GM21390 (cell line): ENCODE results near the gene SDK1.
"Not testable (repeated sequence)": the region's sequence is repeated elsewhere in the genome, so short reads cannot be mapped to it uniquely, and the experiment has no call there.

Source experiments
- ATAC-seq: cut with Tn5 transposase; IDR thresholded peaks from one replicate; pipeline ENCODE4 v1.9.1; 2021; ENCODE audit not compliant: unreplicated experiment

Gene SDK1

GRCh38 chr7:4270268-4270667 is 969.2 kb downstream of the SDK1 start:
- ATAC-seq, result no peak

GRCh38 chr7:4270941-4271715 is 970.1 kb downstream of the SDK1 start:
- no peak for ATAC-seq

GRCh38 chr7:4271716-4272015 is 970.6 kb downstream of the SDK1 start:
- ATAC-seq, result no peak

- no peak for ATAC-seq
Observed at GRCh38 chr7:4272141-4272540, 971.1 kb downstream of the SDK1 start.

GRCh38 chr7:4273566-4274230 is 972.6 kb downstream of the SDK1 start:
- ATAC-seq, result no peak

- no peak for ATAC-seq
Observed at GRCh38 chr7:4274286-4274685, 973.2 kb downstream of the SDK1 start.

GRCh38 chr7:4277936-4278335 is 976.9 kb downstream of the SDK1 start:
- no peak for ATAC-seq

GRCh38 chr7:4279216-4279615 is 978.2 kb downstream of the SDK1 start:
- ATAC-seq, result no peak

GRCh38 chr7:4281231-4281993 is 980.4 kb downstream of the SDK1 start:
- no peak for ATAC-seq

GRCh38 chr7:4282434-4283223 is 981.6 kb downstream of the SDK1 start:
- ATAC-seq, result no peak

GRCh38 chr7:4286351-4286750 is 985.3 kb downstream of the SDK1 start:
- no peak for ATAC-seq

GRCh38 chr7:4288791-4289394 is 987.8 kb downstream of the SDK1 start:
- no peak for ATAC-seq

- no peak for ATAC-seq
Observed at GRCh38 chr7:4297165-4297917, 996.3 kb downstream of the SDK1 start.

- ATAC-seq, result no peak
Observed at GRCh38 chr7:4297918-4298219, 996.8 kb downstream of the SDK1 start.

GRCh38 chr7:4299431-4299830 is 998.4 kb downstream of the SDK1 start:
- ATAC-seq, result no peak

- no peak for ATAC-seq
Observed at GRCh38 chr7:4302203-4302905, 1001.3 kb downstream of the SDK1 start.

GRCh38 chr7:4307316-4308204 is 1006.5 kb downstream of the SDK1 start:
- no peak for ATAC-seq

- no peak for ATAC-seq
Observed at GRCh38 chr7:4308205-4308590, 1007.1 kb downstream of the SDK1 start.

GRCh38 chr7:4313911-4314310 is 1012.9 kb downstream of the SDK1 start:
- ATAC-seq, result not testable (repeated sequence)
